ENCODE measurements around the gene ZNF283.

Gene ZNF283

DNA sequence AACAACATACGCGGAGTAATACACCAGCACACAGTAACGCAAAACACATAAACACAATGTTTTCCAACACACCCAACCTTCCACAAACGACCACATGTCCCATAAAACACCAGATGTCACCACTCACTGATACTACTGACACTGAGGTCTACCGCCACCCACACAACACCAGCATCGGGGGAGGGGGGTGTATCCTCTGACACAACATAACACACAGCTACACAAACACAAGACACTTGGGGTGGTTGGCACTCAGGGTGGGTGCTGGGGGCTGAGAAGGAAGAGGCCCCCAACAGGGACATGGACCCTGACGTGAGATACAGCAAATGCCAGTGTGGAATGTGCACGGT, 44.8 kb upstream of the ZNF283 start:
- DNase-seq (ENCODE audit: extremely low read depth, low read depth), result no peak
- no peak overlapping the region for H3K4me3 ChIP-seq (replicated peaks; ENCODE audit: low read depth, low read length)
- TF ChIP-seq, protein P1, sequence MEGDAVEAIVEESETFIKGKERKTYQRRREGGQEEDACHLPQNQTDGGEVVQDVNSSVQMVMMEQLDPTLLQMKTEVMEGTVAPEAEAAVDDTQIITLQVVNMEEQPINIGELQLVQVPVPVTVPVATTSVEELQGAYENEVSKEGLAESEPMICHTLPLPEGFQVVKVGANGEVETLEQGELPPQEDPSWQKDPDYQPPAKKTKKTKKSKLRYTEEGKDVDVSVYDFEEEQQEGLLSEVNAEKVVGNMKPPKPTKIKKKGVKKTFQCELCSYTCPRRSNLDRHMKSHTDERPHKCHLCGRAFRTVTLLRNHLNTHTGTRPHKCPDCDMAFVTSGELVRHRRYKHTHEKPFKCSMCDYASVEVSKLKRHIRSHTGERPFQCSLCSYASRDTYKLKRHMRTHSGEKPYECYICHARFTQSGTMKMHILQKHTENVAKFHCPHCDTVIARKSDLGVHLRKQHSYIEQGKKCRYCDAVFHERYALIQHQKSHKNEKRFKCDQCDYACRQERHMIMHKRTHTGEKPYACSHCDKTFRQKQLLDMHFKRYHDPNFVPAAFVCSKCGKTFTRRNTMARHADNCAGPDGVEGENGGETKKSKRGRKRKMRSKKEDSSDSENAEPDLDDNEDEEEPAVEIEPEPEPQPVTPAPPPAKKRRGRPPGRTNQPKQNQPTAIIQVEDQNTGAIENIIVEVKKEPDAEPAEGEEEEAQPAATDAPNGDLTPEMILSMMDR (IDR thresholded peaks at IDR 0.05; ENCODE audit: low read depth, low read length, missing control alignments), result no peak

DNA sequence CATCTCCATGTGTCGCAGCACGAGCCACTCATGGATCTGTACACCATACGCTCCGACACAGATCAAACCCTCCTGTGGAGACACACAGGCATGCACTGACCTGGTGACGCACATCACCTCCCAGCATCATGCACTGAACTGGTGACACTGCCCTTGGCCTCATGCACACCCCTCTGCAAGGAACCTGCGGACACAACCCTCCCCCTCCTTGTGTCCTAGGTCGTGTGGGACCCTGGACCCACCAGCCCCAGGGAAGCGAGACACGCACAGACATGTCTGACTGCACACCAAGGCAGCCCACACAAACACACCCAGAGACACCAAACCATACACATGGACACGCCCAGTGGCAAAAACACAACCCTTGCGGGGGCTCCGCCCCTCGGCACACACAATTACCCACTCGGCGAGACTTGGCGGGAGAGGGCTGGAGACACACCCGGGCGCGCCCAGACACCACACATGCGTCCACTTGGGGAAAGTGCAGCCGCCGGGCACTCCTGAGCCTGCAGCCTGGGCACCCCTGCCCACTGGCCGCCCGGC, 44.4 kb upstream of the ZNF283 start:
- TF ChIP-seq, protein P1 (IDR thresholded peaks at IDR 0.05; ENCODE audit: low read depth, low read length, missing control alignments), result no peak
- H3K4me3 ChIP-seq (replicated peaks; ENCODE audit: low read depth, low read length), result no peak overlapping the region
- DNase-seq (ENCODE audit: extremely low read depth, low read depth), result no peak

DNA sequence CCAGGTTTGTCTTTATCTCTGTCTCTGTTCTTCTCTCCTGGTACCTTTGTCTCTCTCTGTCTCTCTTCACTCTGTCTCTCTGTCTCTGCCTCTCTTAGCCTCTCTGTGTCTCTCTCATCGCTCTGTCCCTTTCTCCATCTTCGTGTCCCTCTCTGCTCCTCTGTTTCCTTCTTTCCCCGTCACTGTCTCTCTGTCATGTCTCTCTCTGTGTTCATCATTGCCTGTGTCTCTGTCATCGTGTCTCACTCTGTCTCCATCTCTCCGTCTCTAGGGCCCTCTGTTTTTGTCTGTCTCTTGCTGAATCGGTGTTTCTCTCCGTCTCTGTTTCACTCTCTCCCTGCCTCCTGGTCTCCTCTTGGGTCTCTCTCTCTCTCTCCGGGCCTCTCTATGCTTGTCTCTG, 43.5 kb upstream of the ZNF283 start:
- DNase-seq (ENCODE audit: extremely low read depth, low read depth), result no peak
- TF ChIP-seq, protein P1 (IDR thresholded peaks at IDR 0.05; ENCODE audit: low read depth, low read length, missing control alignments), result no peak
- no peak overlapping the region for H3K4me3 ChIP-seq (replicated peaks; ENCODE audit: low read depth, low read length)

DNA sequence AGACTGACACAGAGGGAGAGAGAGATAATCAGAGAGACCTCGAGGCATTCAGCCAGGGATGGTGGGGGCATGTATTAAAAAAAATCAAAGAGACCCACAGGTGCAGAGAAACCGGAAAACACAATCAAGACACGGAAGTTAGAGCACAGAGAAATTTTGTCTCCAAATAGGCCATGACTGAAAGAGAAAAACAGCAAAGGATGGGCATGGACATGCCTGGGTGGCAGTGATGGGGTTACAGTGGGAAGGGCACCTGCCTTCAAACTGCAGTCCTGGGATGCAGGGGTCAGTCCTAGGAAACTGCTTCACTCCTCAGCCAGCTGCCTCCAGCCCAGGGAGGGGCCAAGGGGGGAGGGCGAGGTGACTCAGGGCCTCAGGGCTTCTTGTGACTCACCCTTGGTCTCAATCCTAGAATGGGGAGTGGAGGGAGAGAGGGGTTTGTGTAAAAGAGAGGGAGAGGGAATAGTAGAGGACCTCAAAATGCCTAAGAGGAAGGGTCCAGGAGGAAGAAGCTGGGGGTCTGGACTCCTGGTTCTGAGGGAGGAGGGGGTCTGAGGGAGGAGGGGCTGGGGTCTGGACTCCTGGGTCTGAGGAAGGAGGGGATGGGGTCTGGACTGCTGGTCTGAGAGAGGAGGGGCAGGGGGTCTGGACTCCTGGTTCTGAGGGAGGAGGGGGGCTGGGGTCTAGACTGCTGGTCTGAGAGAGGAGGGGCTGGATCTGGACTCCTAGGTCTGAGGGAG, 42.7 kb upstream of the ZNF283 start:
- TF ChIP-seq, protein P1 (IDR thresholded peaks at IDR 0.05; ENCODE audit: low read depth, low read length, missing control alignments), result no peak

DNA sequence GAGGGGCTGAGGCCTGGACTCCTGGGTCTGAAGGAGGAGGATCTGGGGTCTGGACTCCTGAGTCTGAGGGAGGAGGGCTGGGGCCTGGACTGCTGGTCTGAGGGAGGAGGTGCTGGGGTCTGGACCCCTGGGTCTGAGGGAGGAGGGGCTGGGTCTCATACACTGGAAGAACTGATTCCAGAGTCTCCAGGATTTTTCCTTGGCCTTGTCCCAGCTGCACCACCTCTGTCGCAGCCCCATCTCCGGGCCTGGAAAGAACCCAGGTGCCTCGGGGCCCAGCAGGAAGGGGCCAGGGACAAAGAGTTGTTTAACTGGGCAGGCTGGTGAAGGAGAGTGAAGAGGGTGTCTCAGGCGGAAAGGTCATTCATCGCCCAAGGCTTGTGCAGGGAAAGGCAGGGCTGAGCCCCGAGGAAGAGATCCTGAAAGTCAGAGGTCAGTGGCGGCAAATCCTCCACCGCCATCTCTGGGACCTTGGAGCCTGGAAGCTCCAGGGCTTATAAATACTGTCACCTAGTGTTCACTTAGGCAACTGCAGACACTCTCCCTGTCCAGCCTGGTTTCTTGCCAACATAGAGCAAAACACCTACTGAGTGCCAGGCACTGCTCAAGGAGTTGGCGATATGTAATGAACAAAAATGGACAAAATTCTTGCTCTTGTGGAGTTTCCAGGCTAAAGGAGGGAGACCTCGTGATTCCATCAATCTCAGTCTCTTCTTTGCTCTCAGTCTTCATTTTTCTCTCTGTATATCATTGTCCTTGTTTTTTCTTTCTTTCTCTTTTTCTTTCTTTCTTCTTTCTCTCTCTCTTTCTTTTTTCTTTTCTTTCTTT, 41.9 kb upstream of the ZNF283 start:
- no peak for DNase-seq (ENCODE audit: extremely low read depth, low read depth)
- TF ChIP-seq, protein P1 (IDR thresholded peaks at IDR 0.05; ENCODE audit: low read depth, low read length, missing control alignments), result peak; percentile 99

More for the DNA sequence above, 42.7 kb upstream of the ZNF283 start:
- peak; percentile 59 for DNase-seq (ENCODE audit: extremely low read depth, low read depth)
- no peak overlapping the region for H3K4me3 ChIP-seq (replicated peaks; ENCODE audit: low read depth, low read length)

DNA sequence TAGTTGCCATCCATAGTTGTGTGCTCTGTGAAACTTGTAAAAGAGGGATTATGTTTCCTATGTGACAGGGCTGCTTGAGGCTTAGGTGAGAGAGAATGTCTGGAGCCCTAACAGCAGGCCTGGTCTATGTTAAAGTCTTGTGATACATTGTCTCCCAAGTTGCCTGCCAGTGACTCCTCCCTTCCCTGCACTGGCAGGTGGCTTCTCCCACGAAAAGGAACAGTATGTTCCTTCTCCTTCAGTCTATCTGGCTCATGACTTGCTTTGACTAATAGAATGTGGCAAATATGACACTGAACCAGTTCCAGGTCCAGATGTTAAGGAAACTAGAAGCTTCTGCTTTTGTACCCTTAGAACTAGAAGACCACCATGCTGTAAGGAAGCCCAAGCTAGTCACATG, 40.5 kb upstream of the ZNF283 start:
- TF ChIP-seq, protein P1 (IDR thresholded peaks at IDR 0.05; ENCODE audit: low read depth, low read length, missing control alignments), result no peak
- no peak for DNase-seq (ENCODE audit: extremely low read depth, low read depth)
- no peak overlapping the region for H3K4me3 ChIP-seq (replicated peaks; ENCODE audit: low read depth, low read length)

More for the DNA sequence above, 41.9 kb upstream of the ZNF283 start:
- H3K4me3 ChIP-seq (replicated peaks; ENCODE audit: low read depth, low read length), result no peak overlapping the region

All from HFF-Myc (cell line).